Right cardiac atrium (tissue), 5 donors: ENCODE data around the gene VPS26A. TPM values are rescaled to one million over a fixed set of nuclear protein-coding genes. Genes with fewer than 3 reads are reported as not detected.
"Not testable (repeated sequence)": the region's sequence is repeated elsewhere in the genome, so short reads cannot be mapped to it uniquely, and the experiment has no call there.

Experiments
- ATAC-seq, 2 donors: fragments of 200-7000 bp; cut with Tn5 transposase; one replicate each; pipeline versions ENCODE4 v1.8.0 to v1.9.1; 2020; ENCODE audit warnings: moderate library complexity in 2 of 2, mild to moderate bottlenecking in 1 of 2
- DNase-seq, 3 donors: peaks; one replicate each; pipeline ENCODE4 v3.0.0-alpha.2; 2020
- H3K27ac ChIP-seq: one replicate; pipeline ENCODE4 v1.5.1; 2013; ENCODE audit warnings: mild to moderate bottlenecking, low read length, control low read depth, moderate library complexity
- H3K27me3 ChIP-seq: one replicate; pipeline ENCODE4 v1.6.1; 2013; ENCODE audit not compliant: control insufficient read depth, insufficient read depth
- H3K4me1 ChIP-seq: one replicate; pipeline ENCODE4 v1.6.1; 2013; ENCODE audit warnings: low read length; ENCODE audit not compliant: control insufficient read depth, insufficient read depth
- H3K4me3 ChIP-seq: one replicate; pipeline ENCODE4 v1.5.1; 2013; ENCODE audit warnings: low read length, control low read depth
- H3K9me3 ChIP-seq: one replicate; pipeline ENCODE4 v1.6.1; 2013; ENCODE audit warnings: low read length; ENCODE audit not compliant: control insufficient read depth
- WGBS: extraction: QIAGEN DNeasy Blood & Tissue Kit; methylation state at CpG from one replicate; pipeline ENCODE4 v1.1.7; 2013; 5-methylcytosine and 5-hydroxymethylcytosine counted together
- intact Hi-C, 4 donors: fragments of 100-400 bp; cut with DNase I; formaldehyde crosslinking; loops; one replicate each; pipeline versions ENCODE4 v1.11.0 to v1.14.0; 2022 to 2023
- polyA plus RNA-seq: library from polyadenylated mRNA; stranded (reverse); fragments of 200-250 nt; gene quantifications from one replicate; pipeline ENCODE4 v1.2.3, GENCODE V29; 2013
- total RNA-seq, 4 donors: library from RNA; stranded (reverse); fragmentation: NEBNext Ultra II Directional; extraction: Animal tissue kit (Norgen Biotek cat#: 25700); gene quantifications; one replicate each; pipeline ENCODE4 v1.2.1, GENCODE V29; 2021
- donor health status: healthy with polysubstance abuse.
- donor health status: DM: no; HTN: yes; CAD: no.
- donor health status: DM: no; HTN: no; CAD: no.
- donor health status: DM: no; HTN: yes; CAD: no; lungs with severe emphysema.
- donor health status: DM: yes; HTN: yes; CAD: no.

VPS26A gene
- total and polyA plus RNA-seq, 5 donors = 19.7 to 40.8 (median 38.1) TPM

- ATAC-seq = no peak
- Histone ChIP-seq H3K4me1 (no peaks in the 10 kb centered on the region), H3K9me3 (no peaks in the 10 kb centered on the region), H3K27me3 (no peaks in the 10 kb centered on the region), H3K27ac (no peak overlapping the region), H3K4me3 (no peak overlapping the region)
- WGBS = 73% methylated on average over 1 of the region's 1 CpG
- no peak for DNase-seq
- intact Hi-C loops = no loop called here
Measured at GRCh38 chr10:69141304-69141703, 17.3 kb downstream of the VPS26A start.

- H3K4me1 ChIP-seq, DNase-seq, H3K27ac ChIP-seq, H3K4me3 ChIP-seq, H3K27me3 ChIP-seq, ATAC-seq, H3K9me3 ChIP-seq, intact Hi-C loops: not testable (repeated sequence)
- 96% methylated on average over 3 of the region's 3 CpGs for WGBS
Measured at GRCh38 chr10:69142074-69142473, 18.1 kb downstream of the VPS26A start.

GRCh38 chr10:69142983-69143382 is 19.0 kb downstream of the VPS26A start:
- intact Hi-C loops = no loop called here
- DNase-seq (no peak), ATAC-seq (no peak)
- no peak overlapping the region for H3K27ac ChIP-seq
- H3K27me3 ChIP-seq = no peaks in the 10 kb centered on the region
- H3K9me3 ChIP-seq = no peaks in the 10 kb centered on the region
- 56% methylated on average over 3 of the region's 3 CpGs for WGBS
- H3K4me1 ChIP-seq = no peaks in the 10 kb centered on the region
- no peak overlapping the region for H3K4me3 ChIP-seq

DNA sequence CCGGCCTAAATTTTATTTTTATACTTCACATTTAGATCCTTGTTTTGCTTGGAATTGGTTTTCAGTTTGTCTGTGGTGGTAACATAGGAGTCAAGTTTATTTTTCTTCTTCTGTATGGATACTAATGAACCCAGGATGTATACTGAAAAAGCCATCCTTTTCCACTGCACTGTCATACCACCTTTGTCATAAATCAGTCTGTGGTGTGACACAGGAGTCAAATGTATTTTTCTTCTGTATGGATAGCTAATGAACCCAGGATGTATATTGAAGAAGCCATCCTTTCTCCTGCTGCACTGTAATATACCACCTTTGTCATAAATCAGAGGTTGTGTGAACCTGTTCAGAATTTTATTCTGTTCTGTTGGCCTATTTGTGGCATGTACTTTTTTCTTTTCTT is 21.4 kb downstream of the VPS26A start:
- intact Hi-C loops = no loop called here

GRCh38 chr10:69145864-69146263 is 21.9 kb downstream of the VPS26A start:
- intact Hi-C loops = no loop called here
- Histone ChIP-seq H3K27ac (no peak overlapping the region), H3K4me1 (no peaks in the 10 kb centered on the region), H3K27me3 (no peaks in the 10 kb centered on the region), H3K9me3 (no peaks in the 10 kb centered on the region), H3K4me3 (no peak overlapping the region)
- 97% methylated on average over 8 of the region's 8 CpGs for WGBS
- ATAC-seq = no peak
- no peak for DNase-seq

More for the DNA sequence above, 21.4 kb downstream of the VPS26A start:
- Histone ChIP-seq H3K27ac (no peak overlapping the region), H3K27me3 (no peaks in the 10 kb centered on the region), H3K4me3 (no peak overlapping the region), H3K9me3 (no peaks in the 10 kb centered on the region), H3K4me1 (no peaks in the 10 kb centered on the region)
- DNase-seq (no peak), ATAC-seq (no peak)
- 94% methylated on average over 1 of the region's 1 CpG for WGBS

DNA sequence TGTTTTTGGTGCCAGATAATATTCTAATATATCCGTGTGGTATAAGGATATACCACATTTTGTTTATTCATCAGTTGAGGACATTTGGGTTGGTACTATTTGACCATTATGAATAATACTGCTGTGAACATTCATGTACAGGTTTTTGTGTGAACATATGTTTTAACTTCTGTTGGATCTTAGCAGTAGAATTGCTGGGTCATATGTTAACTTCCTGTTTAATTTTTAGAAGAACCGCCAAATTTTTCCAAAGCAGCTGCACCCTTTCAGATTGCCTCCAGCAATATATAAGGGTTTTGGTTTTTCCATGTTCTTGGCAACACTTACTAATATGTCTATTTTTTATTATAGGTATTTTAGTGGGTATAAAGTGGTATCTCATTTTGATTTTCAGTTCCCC is 22.8 kb downstream of the VPS26A start:
- Histone ChIP-seq H3K4me1 (no peaks in the 10 kb centered on the region), H3K4me3 (no peak overlapping the region), H3K9me3 (no peaks in the 10 kb centered on the region), H3K27me3 (no peaks in the 10 kb centered on the region), H3K27ac (no peak overlapping the region)
- intact Hi-C loops = no loop called here
- ATAC-seq = no peak
- no peak for DNase-seq
- 43% methylated on average over 2 of the region's 2 CpGs for WGBS

DNA sequence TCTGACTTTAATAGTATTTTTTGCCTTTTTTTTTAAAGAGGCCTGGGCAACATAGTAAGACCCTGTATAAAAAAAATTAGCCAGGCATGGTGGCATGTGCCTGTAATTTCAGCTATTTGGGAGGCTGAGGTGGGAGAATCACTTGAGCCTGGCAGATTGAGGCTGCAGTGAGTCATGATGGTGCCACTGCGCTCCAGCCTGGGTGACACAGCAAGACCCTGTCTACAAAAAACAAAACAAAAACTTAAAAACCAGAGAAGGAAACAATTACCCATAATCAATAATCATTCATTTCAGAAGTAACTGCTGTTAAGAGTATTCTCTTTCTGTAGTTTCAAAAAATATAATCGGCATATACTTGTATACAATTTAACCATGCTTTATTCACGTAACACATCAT is 28.0 kb downstream of the VPS26A start:
- intact Hi-C loops = no loop called here
- DNase-seq (no peak), ATAC-seq (no peak)
- no peaks in the 10 kb centered on the region for H3K4me1 ChIP-seq
- H3K9me3 ChIP-seq = no peaks in the 10 kb centered on the region
- no peak overlapping the region for H3K27ac ChIP-seq
- H3K27me3 ChIP-seq = no peaks in the 10 kb centered on the region
- no peak overlapping the region for H3K4me3 ChIP-seq
- 96% methylated on average over 3 of the region's 3 CpGs for WGBS

DNA sequence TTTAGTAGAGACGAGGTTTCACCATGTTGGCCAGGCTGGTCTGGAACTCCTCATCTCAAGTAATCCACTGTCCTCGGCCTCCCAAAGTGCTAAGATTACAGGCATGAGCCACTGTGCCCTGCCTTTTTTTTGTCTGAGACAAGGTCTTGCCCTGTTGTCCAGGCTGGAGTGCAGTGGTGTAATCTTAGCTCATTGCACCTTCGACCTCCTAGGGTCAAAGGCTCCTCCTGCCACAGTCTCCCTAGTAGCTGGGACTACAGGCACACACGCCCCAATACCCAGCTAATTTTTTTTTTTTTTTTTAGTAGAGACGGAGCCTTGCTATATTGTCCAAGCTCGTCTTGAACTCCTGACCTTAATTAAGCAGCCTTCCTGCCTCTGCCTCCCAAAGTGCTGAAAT is 29.2 kb downstream of the VPS26A start:
- H3K27ac ChIP-seq = no peak overlapping the region
- no peak for DNase-seq
- intact Hi-C loops = no loop called here
- H3K4me1 ChIP-seq = no peaks in the 10 kb centered on the region
- H3K9me3 ChIP-seq = no peaks in the 10 kb centered on the region
- H3K27me3 ChIP-seq = no peaks in the 10 kb centered on the region
- WGBS = 89% methylated on average over 6 of the region's 6 CpGs
- no peak overlapping the region for H3K4me3 ChIP-seq
- no peak for ATAC-seq

DNA sequence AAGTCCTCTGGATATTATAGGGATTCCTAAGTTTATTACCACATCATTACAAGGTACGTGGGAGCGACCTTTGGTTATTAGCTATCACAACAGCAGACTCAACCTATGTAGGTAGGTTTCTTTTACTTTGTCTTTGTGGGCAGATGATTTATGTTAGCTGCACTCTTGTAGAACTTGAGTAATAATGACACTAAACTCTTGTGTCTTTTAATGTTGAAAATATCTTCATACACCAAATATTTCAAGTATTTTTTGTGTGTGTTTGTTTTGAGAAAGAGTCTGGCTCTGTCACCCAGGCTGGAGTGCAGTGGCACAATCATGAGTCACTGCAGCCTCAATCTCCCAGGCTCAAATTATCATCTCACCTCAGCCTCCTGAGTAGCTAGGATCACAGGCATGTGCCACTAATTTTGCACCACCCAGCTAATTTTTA is 36.8 kb downstream of the VPS26A start:
- intact Hi-C loops = no loop called here
- Histone ChIP-seq H3K27ac (no peak overlapping the region), H3K27me3 (no peaks in the 10 kb centered on the region), H3K9me3 (no peaks in the 10 kb centered on the region), H3K4me3 (no peak overlapping the region), H3K4me1 (no peaks in the 10 kb centered on the region)
- ATAC-seq (no peak), DNase-seq (no peak)
- WGBS = 96% methylated on average over 2 of the region's 2 CpGs

DNA sequence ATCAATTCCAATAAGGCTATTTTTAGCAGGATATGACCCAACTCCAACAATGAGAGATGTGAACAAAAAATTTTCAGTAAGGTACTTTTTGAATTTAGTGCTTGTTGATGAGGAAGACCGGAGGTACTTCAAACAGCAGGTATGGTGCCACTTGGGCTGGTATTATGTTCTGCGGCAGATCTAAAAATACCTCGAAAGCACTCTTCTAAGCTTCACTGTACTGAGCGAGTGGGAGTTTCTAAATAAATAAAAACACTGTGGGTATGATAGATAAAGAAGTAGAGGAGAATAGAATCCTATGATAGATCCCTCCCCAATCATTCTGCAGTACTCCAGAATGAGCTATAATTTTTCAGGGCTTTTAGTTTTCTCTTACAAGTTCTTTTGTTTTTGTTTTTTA is 44.5 kb downstream of the VPS26A start:
- ATAC-seq (no peak), DNase-seq (no peak)
- Histone ChIP-seq H3K4me1 (no peaks in the 10 kb centered on the region), H3K4me3 (no peak overlapping the region), H3K27ac (no peak overlapping the region), H3K9me3 (no peaks in the 10 kb centered on the region), H3K27me3 (no peaks in the 10 kb centered on the region)
- 78% methylated on average over 4 of the region's 4 CpGs for WGBS
- intact Hi-C loops = no loop called here

- no peaks in the 10 kb centered on the region for H3K27me3 ChIP-seq
- 91% methylated on average over 3 of the region's 3 CpGs for WGBS
- intact Hi-C loops = no loop called here
- ATAC-seq (no peak), DNase-seq (no peak)
- no peaks in the 10 kb centered on the region for H3K4me1 ChIP-seq
- H3K9me3 ChIP-seq = no peaks in the 10 kb centered on the region
- no peak overlapping the region for H3K4me3 ChIP-seq
- H3K27ac ChIP-seq = no peak overlapping the region
Measured at GRCh38 chr10:69172241-69172982, 48.4 kb downstream of the VPS26A start.

- H3K4me1 ChIP-seq, intact Hi-C loops, H3K9me3 ChIP-seq, H3K4me3 ChIP-seq, H3K27me3 ChIP-seq, DNase-seq, ATAC-seq, H3K27ac ChIP-seq: not testable (repeated sequence)
- WGBS = 96% methylated on average over 4 of the region's 4 CpGs
Measured at GRCh38 chr10:69175326-69175725, 51.3 kb downstream of the VPS26A start.
